Activated gamma-delta T cell treated with anti-CD3 and anti-CD28 coated beads, Interleukin-2, amount 50 U/mL, for 16 hours (primary cell): Measurements from ENCODE around the gene SLC10A1.

Experiments
- DNase-seq: peaks from one replicate; pipeline ENCODE4 v3.0.0-alpha.2; 2020; ENCODE audit warnings: low read depth

The SLC10A1 gene

GRCh38 chr14:69808919-69809808 lies 12.1 kb upstream of the SLC10A1 start:
- no peak for DNase-seq

- DNase-seq: no peak
Observed at GRCh38 chr14:69807192-69807591, 10.2 kb upstream of the SLC10A1 start.

GRCh38 chr14:69804902-69805301 lies 7.9 kb upstream of the SLC10A1 start:
- no peak for DNase-seq

- no peak for DNase-seq
Observed at GRCh38 chr14:69803753-69804152, 6.7 kb upstream of the SLC10A1 start.

- DNase-seq: no peak
Observed at GRCh38 chr14:69798339-69798735, 1.3 kb upstream of the SLC10A1 start.

GRCh38 chr14:69797573-69798338 lies 715 bp upstream of the SLC10A1 start:
- DNase-seq: no peak

- no peak for DNase-seq
Observed at GRCh38 chr14:69795691-69796090, 1.4 kb downstream of the SLC10A1 start.

GRCh38 chr14:69794791-69795190 lies 2.2 kb downstream of the SLC10A1 start:
- no peak for DNase-seq

GRCh38 chr14:69792887-69793421 lies 4.1 kb downstream of the SLC10A1 start:
- no peak for DNase-seq

GRCh38 chr14:69789118-69789640 lies 7.9 kb downstream of the SLC10A1 start:
- no peak for DNase-seq

- no peak for DNase-seq
Observed at GRCh38 chr14:69786603-69787002, 10.4 kb downstream of the SLC10A1 start.

- DNase-seq: no peak
Observed at GRCh38 chr14:69784942-69785341, 12.1 kb downstream of the SLC10A1 start.

GRCh38 chr14:69780952-69781351 lies 16.1 kb downstream of the SLC10A1 start:
- DNase-seq: no peak

- DNase-seq: no peak
Observed at GRCh38 chr14:69780092-69780491, 16.9 kb downstream of the SLC10A1 start.

- DNase-seq: no peak
Observed at GRCh38 chr14:69779088-69779487, 18.0 kb downstream of the SLC10A1 start.

GRCh38 chr14:69776875-69777453 lies 20.1 kb downstream of the SLC10A1 start:
- DNase-seq: no peak

GRCh38 chr14:69775012-69775411 lies 22.0 kb downstream of the SLC10A1 start:
- DNase-seq: no peak

- no peak for DNase-seq
Observed at GRCh38 chr14:69773571-69774276, 23.3 kb downstream of the SLC10A1 start.

GRCh38 chr14:69772082-69773017 lies 24.7 kb downstream of the SLC10A1 start:
- no peak for DNase-seq

- no peak for DNase-seq
Observed at GRCh38 chr14:69771136-69771535, 25.9 kb downstream of the SLC10A1 start.

- DNase-seq: no peak
Observed at GRCh38 chr14:69770559-69770958, 26.5 kb downstream of the SLC10A1 start.
